ENCODE measurements around the gene ADGRD1.

DNA sequence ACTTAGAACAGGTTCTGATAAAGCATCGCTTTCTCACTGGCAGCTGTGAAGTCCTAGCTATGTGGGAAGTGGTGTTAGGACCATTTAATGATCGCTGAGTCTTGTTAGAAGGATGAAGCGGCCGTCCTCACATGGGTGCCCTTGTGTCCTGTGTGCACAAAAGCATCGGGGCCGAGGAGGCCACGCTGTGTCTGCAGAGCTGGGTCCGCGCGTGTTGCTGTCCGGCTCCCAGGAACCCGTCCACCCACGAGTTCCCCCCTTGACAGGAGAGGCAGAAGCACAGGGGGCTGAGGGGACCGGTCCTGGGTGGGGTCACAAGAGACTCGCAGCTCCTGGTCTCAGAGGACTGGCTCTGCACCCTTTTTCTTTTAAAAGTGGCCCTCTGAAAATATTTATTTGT, 90.4 kb downstream of the ADGRD1 start:
- TF ChIP-seq POLR2A (IDR thresholded peaks at IDR 0.05) (no peak), POLR2AphosphoS5 (IDR thresholded peaks at IDR 0.05) (no peak)
- TF ChIP-seq, protein P1, sequence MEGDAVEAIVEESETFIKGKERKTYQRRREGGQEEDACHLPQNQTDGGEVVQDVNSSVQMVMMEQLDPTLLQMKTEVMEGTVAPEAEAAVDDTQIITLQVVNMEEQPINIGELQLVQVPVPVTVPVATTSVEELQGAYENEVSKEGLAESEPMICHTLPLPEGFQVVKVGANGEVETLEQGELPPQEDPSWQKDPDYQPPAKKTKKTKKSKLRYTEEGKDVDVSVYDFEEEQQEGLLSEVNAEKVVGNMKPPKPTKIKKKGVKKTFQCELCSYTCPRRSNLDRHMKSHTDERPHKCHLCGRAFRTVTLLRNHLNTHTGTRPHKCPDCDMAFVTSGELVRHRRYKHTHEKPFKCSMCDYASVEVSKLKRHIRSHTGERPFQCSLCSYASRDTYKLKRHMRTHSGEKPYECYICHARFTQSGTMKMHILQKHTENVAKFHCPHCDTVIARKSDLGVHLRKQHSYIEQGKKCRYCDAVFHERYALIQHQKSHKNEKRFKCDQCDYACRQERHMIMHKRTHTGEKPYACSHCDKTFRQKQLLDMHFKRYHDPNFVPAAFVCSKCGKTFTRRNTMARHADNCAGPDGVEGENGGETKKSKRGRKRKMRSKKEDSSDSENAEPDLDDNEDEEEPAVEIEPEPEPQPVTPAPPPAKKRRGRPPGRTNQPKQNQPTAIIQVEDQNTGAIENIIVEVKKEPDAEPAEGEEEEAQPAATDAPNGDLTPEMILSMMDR (IDR thresholded peaks at IDR 0.05), result no peak

Measured in breast epithelium (tissue), 3 donors.